Keratinocyte (primary cell): ENCODE results near the gene KRTAP10-11. TPM values are rescaled to one million over a fixed set of nuclear protein-coding genes. Genes with fewer than 3 reads are reported as not detected.

ENCODE experiments used
- DNase-seq: peaks from one replicate; pipeline ENCODE4 v3.0.0-alpha.2; 2011; ENCODE audit warnings: low read depth, missing footprints, low spot score
- FAIRE-seq: peaks from 2 replicates; lab custom pipeline; 2011; peaks lifted over from hg19 to GRCh38; lab: Jason Lieb, UNC
- H2AFZ ChIP-seq: 2 replicates; pipeline ENCODE4 v1.6.0; 2012; ENCODE audit warnings: low read length, control low read depth, inconsistent platforms; ENCODE audit not compliant: control insufficient read depth
- H3K27ac ChIP-seq: 2 replicates; pipeline ENCODE4 v1.5.1; 2011; ENCODE audit warnings: low read length; ENCODE audit not compliant: control insufficient read depth, insufficient read depth
- H3K27me3 ChIP-seq: 3 replicates; pipeline ENCODE4 v1.6.0; 2011; ENCODE audit warnings: low read length; ENCODE audit not compliant: control insufficient read depth, insufficient read depth; ENCODE audit errors: extremely low read depth
- H3K36me3 ChIP-seq, 2 experiments: 2 replicates in 1 of 2; 3 replicates in 1 of 2; pipeline ENCODE4 v1.5.1; 2011; ENCODE audit warnings: low read length in 2 of 2, mild to moderate bottlenecking in 1 of 2; ENCODE audit not compliant: control insufficient read depth in 2 of 2, insufficient read depth in 2 of 2; ENCODE audit errors: extremely low read depth in 1 of 2
- H3K4me1 ChIP-seq: 3 replicates; pipeline ENCODE4 v1.5.1; 2011; ENCODE audit warnings: low read length; ENCODE audit not compliant: control insufficient read depth, insufficient read depth; ENCODE audit errors: extremely low read depth
- H3K4me2 ChIP-seq: 3 replicates; pipeline ENCODE4 v1.6.0; 2011; ENCODE audit warnings: low read depth, low read length; ENCODE audit not compliant: control insufficient read depth, insufficient read depth; ENCODE audit errors: extremely low read depth
- H3K4me3 ChIP-seq, 3 experiments: fragments of 200-600 bp in 1 of 3; sonication (generic) in 1 of 3; 2 replicates in 2 of 3; 3 replicates in 1 of 3; pipeline ENCODE4 v1.5.1; 2011 to 2016; ENCODE audit warnings: low read length in 3 of 3, mild to moderate bottlenecking in 3 of 3, control low read depth in 2 of 3, inconsistent platforms in 1 of 3, low read depth in 1 of 3, mixed read lengths in 1 of 3, mixed run types in 1 of 3, moderate library complexity in 1 of 3; ENCODE audit not compliant: control insufficient read depth in 2 of 3, insufficient read depth in 2 of 3; ENCODE audit errors: extremely low read depth in 1 of 3
- H3K79me2 ChIP-seq: 2 replicates; pipeline ENCODE4 v1.6.0; 2012; ENCODE audit warnings: low read length; ENCODE audit not compliant: control insufficient read depth, insufficient read depth
- H3K9ac ChIP-seq: 3 replicates; pipeline ENCODE4 v1.6.0; 2011; ENCODE audit warnings: low read length; ENCODE audit not compliant: control insufficient read depth, insufficient read depth; ENCODE audit errors: extremely low read depth
- H3K9me1 ChIP-seq: 3 replicates; pipeline ENCODE4 v1.6.0; 2011; ENCODE audit warnings: low read length; ENCODE audit not compliant: control insufficient read depth, insufficient read depth; ENCODE audit errors: extremely low read depth
- H3K9me3 ChIP-seq: 2 replicates; pipeline ENCODE4 v1.5.1; 2012; ENCODE audit warnings: low read depth, low read length; ENCODE audit not compliant: control insufficient read depth
- H4K20me1 ChIP-seq: 3 replicates; pipeline ENCODE4 v1.6.0; 2011; ENCODE audit warnings: low read length; ENCODE audit not compliant: control insufficient read depth, insufficient read depth; ENCODE audit errors: extremely low read depth
- CTCF ChIP-seq, 3 experiments: IDR thresholded peaks in 1 of 3; conservative IDR thresholded peaks in 1 of 3; optimal IDR thresholded peaks in 1 of 3; 2 replicates in 2 of 3; 3 replicates in 1 of 3; pipeline versions ENCODE3 to v1.5.1; 2011; ENCODE audit warnings: low read length in 3 of 3, mild to moderate bottlenecking in 3 of 3, moderate library complexity in 2 of 3, control low read depth in 1 of 3, inconsistent platforms in 1 of 3; ENCODE audit not compliant: insufficient read depth in 2 of 3; ENCODE audit errors: extremely low read depth in 1 of 3
- EZH2 ChIP-seq: IDR thresholded peaks from one replicate; pipeline ENCODE4 v1.6.1; 2012; ENCODE audit warnings: inconsistent platforms, mild to moderate bottlenecking, low read length, moderate library complexity
- dilution Hi-C: fragments of 300-500 bp; cut with MboI; formaldehyde crosslinking; loops from one replicate; pipeline ENCODE4 v1.7.0; 2020; ENCODE audit warnings: low sequenced_read_pairs; ENCODE audit not compliant: extremely low pct_ligation_motif_present
- polyA plus RNA-seq, 5 experiments: library from polyadenylated mRNA; depleted of rRNA in 3 of 5; stranded (reverse) in 3 of 5; stranded (forward) in 1 of 5; unstranded in 1 of 5; fragments of >200 nt; gene quantifications; 1 replicate in 1 of 5; 2 replicates in 3 of 5; 3 replicates in 1 of 5; pipeline versions ENCODE4 v1.2.1 to v1.2.3, GENCODE V29; 2011 to 2012; ENCODE audit warnings: missing spikeins in 2 of 5, low read depth in 1 of 5, low replicate concordance in 1 of 5

The KRTAP10-11 gene
- polyA plus RNA-seq, 1 donor (not counting 4 experiments of a cell fraction or from before 2014, with no cell fraction given): not detected

GRCh38 chr21:44619886-44620285, 26.3 kb upstream of the KRTAP10-11 start:
- dilution Hi-C loops: no loop called here
- FAIRE-seq: no peak
- no peak overlapping the region for H3K4me3 ChIP-seq
- no peak overlapping the region for H2AFZ ChIP-seq
- no peaks in the 10 kb centered on the region for H3K9me1 ChIP-seq
- H3K4me1 ChIP-seq: peaks cover 7% of the 10 kb centered on the region
- peaks cover 17% of the 10 kb centered on the region for H3K27me3 ChIP-seq
- DNase-seq: no peak
- no peak overlapping the region for H3K27ac ChIP-seq
- H3K36me3 ChIP-seq: no peaks in the 10 kb centered on the region
- H3K9ac ChIP-seq: no peak overlapping the region
- H3K4me2 ChIP-seq: no peak overlapping the region
- H4K20me1 ChIP-seq: no peaks in the 10 kb centered on the region
- TF ChIP-seq EZH2 (no peak), CTCF (optimal IDR thresholded peaks at IDR 0.05 in 1 of 3, IDR thresholded peaks at IDR 0.05 in 1 of 3, conservative IDR thresholded peaks at IDR 0.05 in 1 of 3; ENCODE audit: extremely low read depth in 1 of 3, insufficient read depth in 2 of 3, low read length in 3 of 3) (no peak)
- peaks cover 7% of the 10 kb centered on the region for H3K9me3 ChIP-seq
- H3K79me2 ChIP-seq: no peaks in the 10 kb centered on the region

GRCh38 chr21:44623575-44623974, 22.6 kb upstream of the KRTAP10-11 start:
- Histone ChIP-seq H3K36me3 (no peaks in the 10 kb centered on the region), H3K27ac (no peak overlapping the region), H2AFZ (no peak overlapping the region), H4K20me1 (no peaks in the 10 kb centered on the region), H3K4me3 (no peak overlapping the region), H3K79me2 (no peaks in the 10 kb centered on the region), H3K9me3 (peaks cover 13% of the 10 kb centered on the region), H3K9me1 (no peaks in the 10 kb centered on the region), H3K27me3 (no peaks in the 10 kb centered on the region), H3K4me1 (no peaks in the 10 kb centered on the region), H3K4me2 (no peak overlapping the region), H3K9ac (no peak overlapping the region)
- dilution Hi-C loops: no loop called here
- TF ChIP-seq EZH2 (no peak), CTCF (optimal IDR thresholded peaks at IDR 0.05 in 1 of 3, IDR thresholded peaks at IDR 0.05 in 1 of 3, conservative IDR thresholded peaks at IDR 0.05 in 1 of 3; ENCODE audit: extremely low read depth in 1 of 3, insufficient read depth in 2 of 3, low read length in 3 of 3) (no peak)
- no peak for DNase-seq
- no peak for FAIRE-seq
